DND-41 (cell line): ENCODE measurements around the gene CST9L.

Experiments
- ATAC-seq: fragments of 200-7000 bp; cut with Tn5 transposase; 3 replicates; pipeline ENCODE4 v1.9.1; 2021; ENCODE audit warnings: low read depth; ENCODE audit not compliant: insufficient read depth
- DNase-seq: peaks from one replicate; pipeline ENCODE4 v3.0.0-alpha.2; 2020
- H2AFZ ChIP-seq: 2 replicates; pipeline ENCODE4 v1.6.0; 2012; ENCODE audit warnings: low read depth, low read length
- H3K27ac ChIP-seq: 2 replicates; pipeline ENCODE4 v1.5.1; 2012; ENCODE audit warnings: low read length, inconsistent platforms
- H3K27me3 ChIP-seq: fragments of 200-600 bp; sonication (generic); 2 replicates; pipeline ENCODE4 v1.6.0; 2012; ENCODE audit warnings: low read length, mild to moderate bottlenecking, inconsistent platforms; ENCODE audit not compliant: insufficient read depth, poor library complexity
- H3K36me3 ChIP-seq: 2 replicates; pipeline ENCODE4 v1.5.1; 2012; ENCODE audit warnings: low read length, inconsistent platforms; ENCODE audit not compliant: insufficient read depth
- H3K4me1 ChIP-seq: 2 replicates; pipeline ENCODE4 v1.5.1; 2012; ENCODE audit warnings: mild to moderate bottlenecking, low read length; ENCODE audit not compliant: insufficient read depth
- H3K4me2 ChIP-seq: 2 replicates; pipeline ENCODE4 v1.6.0; 2012; ENCODE audit warnings: mild to moderate bottlenecking, moderate library complexity, low read length, inconsistent platforms; ENCODE audit not compliant: insufficient read depth
- H3K4me3 ChIP-seq, 2 experiments: fragments of 200-600 bp in 1 of 2; shearing (Covaris generic) in 1 of 2; 2 replicates each; pipeline ENCODE4 v1.5.1; 2012 to 2016; ENCODE audit warnings: inconsistent platforms in 2 of 2, low read length in 2 of 2, mild to moderate bottlenecking in 2 of 2, low read depth in 1 of 2, moderate library complexity in 1 of 2
- H3K79me2 ChIP-seq: 2 replicates; pipeline ENCODE4 v1.6.0; 2012; ENCODE audit warnings: low read length, inconsistent platforms; ENCODE audit not compliant: insufficient read depth
- H3K9ac ChIP-seq: 2 replicates; pipeline ENCODE4 v1.6.0; 2012; ENCODE audit warnings: low read depth, mild to moderate bottlenecking, inconsistent platforms, low read length, moderate library complexity
- H3K9me3 ChIP-seq: 2 replicates; pipeline ENCODE4 v1.5.1; 2012; ENCODE audit warnings: low read length, moderate library complexity, mild to moderate bottlenecking, inconsistent platforms; ENCODE audit not compliant: insufficient read depth, severe bottlenecking
- H4K20me1 ChIP-seq: 2 replicates; pipeline ENCODE4 v1.6.0; 2012; ENCODE audit warnings: low read length; ENCODE audit not compliant: insufficient read depth
- EZH2 ChIP-seq: IDR thresholded peaks from 3 replicates; pipeline ENCODE4 v1.6.1; 2012; ENCODE audit warnings: borderline replicate concordance, low read depth, mild to moderate bottlenecking, moderate library complexity, low read length, inconsistent platforms; ENCODE audit not compliant: severe bottlenecking
- TF ChIP-seq, protein P1 (sequence below): IDR thresholded peaks from 2 replicates; pipeline ENCODE4 v1.5.1; 2012; ENCODE audit warnings: borderline replicate concordance, low read length, moderate library complexity, mild to moderate bottlenecking; ENCODE audit not compliant: poor library complexity, severe bottlenecking; ENCODE audit errors: extremely low read depth

CST9L gene

GRCh38 chr20:23595941-23596340 lies 27.7 kb upstream of the CST9L start:
- no peaks in the 10 kb centered on the region for H3K36me3 ChIP-seq
- H3K27me3 ChIP-seq: peaks cover 24% of the 10 kb centered on the region
- H3K9ac ChIP-seq: no peak overlapping the region
- H3K4me2 ChIP-seq: no peak overlapping the region
- ATAC-seq: no peak
- H3K4me3 ChIP-seq: no peak overlapping the region
- no peaks in the 10 kb centered on the region for H3K4me1 ChIP-seq
- TF ChIP-seq, protein P1, sequence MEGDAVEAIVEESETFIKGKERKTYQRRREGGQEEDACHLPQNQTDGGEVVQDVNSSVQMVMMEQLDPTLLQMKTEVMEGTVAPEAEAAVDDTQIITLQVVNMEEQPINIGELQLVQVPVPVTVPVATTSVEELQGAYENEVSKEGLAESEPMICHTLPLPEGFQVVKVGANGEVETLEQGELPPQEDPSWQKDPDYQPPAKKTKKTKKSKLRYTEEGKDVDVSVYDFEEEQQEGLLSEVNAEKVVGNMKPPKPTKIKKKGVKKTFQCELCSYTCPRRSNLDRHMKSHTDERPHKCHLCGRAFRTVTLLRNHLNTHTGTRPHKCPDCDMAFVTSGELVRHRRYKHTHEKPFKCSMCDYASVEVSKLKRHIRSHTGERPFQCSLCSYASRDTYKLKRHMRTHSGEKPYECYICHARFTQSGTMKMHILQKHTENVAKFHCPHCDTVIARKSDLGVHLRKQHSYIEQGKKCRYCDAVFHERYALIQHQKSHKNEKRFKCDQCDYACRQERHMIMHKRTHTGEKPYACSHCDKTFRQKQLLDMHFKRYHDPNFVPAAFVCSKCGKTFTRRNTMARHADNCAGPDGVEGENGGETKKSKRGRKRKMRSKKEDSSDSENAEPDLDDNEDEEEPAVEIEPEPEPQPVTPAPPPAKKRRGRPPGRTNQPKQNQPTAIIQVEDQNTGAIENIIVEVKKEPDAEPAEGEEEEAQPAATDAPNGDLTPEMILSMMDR: no peak
- TF ChIP-seq EZH2: no peak
- no peak overlapping the region for H2AFZ ChIP-seq
- no peaks in the 10 kb centered on the region for H3K9me3 ChIP-seq
- H3K27ac ChIP-seq: no peak overlapping the region
- no peaks in the 10 kb centered on the region for H3K79me2 ChIP-seq
- no peak for DNase-seq
- no peaks in the 10 kb centered on the region for H4K20me1 ChIP-seq

DNA sequence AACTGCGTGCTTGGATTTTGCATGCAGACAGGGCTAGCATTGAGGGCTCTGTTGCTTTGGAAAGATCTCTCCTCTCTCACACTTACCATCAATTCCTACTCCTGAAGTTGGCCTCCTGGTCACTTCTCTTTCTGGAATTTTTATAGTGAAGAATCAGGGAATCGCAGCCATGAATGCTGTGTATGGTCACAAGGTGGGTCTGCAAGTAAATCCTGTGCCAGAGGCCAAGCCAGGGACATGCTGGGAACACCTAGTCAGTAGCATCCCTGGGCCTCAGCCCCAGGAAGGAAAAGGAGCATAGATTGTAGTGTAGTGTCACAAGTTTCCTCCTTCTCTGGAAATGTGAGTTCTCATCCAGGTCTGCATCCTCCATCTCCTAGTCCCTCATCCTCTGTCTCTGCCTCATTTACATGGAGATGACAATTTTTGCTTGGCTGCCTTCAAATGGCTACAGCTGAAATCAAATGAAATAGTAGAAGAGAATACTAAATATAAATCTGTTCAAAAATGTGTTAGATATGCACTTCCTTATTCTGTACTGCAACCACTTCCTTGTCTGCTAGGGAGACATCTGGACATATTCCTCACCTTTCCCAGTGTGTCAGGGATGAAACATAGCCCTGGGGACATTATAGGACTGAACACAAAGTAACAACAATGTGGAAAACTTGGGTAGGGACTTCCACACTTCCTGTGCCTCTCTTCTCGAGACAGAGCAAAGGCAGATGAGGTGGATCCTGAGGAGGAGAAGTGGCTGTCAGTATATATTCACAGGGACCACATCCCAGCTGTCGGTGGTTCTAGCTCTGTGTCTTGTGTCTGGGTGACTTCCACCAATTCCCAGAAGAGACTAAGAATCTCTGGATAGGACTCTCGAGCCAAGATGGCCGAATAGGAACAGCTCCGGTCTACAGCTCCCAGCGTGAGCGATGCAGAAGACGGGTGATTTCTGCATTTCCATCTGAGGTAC lies 20.4 kb upstream of the CST9L start:
- ATAC-seq: no peak
- no peak overlapping the region for H3K4me2 ChIP-seq
- no peak overlapping the region; the same call in 1 of the 2 replicates for H2AFZ ChIP-seq
- no peaks in the 10 kb centered on the region; the same call in 1 of the 2 replicates for H4K20me1 ChIP-seq
- no peaks in the 10 kb centered on the region for H3K9me3 ChIP-seq
- no peaks in the 10 kb centered on the region for H3K4me1 ChIP-seq
- DNase-seq: no peak
- TF ChIP-seq EZH2: no peak
- TF ChIP-seq, protein P1: no peak
- H3K79me2 ChIP-seq: no peaks in the 10 kb centered on the region
- no peaks in the 10 kb centered on the region for H3K36me3 ChIP-seq
- no peak overlapping the region for H3K4me3 ChIP-seq
- H3K27ac ChIP-seq: no peak overlapping the region
- peaks cover 29% of the 10 kb centered on the region for H3K27me3 ChIP-seq
- H3K9ac ChIP-seq: no peak overlapping the region

DNA sequence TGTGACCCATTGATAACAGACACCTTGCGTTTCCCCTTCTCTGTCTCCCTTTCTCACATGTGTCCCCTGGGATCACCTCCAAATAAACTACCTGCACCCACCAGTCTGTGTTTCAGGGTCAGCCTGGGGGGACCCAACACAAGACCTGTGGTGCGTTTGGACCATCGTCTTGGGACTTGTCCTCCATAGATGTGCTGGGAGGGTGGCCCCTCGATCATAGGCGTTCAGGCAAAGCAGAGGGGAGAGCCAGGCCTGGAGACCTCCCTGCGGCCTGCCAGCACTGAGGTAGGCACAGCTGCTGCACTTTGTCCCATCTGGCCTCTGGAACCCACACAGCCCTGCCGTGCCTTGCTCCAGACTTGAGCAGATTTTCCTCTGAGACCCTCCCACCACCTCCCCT lies 19.3 kb upstream of the CST9L start:
- no peaks in the 10 kb centered on the region for H3K9me3 ChIP-seq
- no peak overlapping the region for H2AFZ ChIP-seq
- ATAC-seq: no peak
- H3K36me3 ChIP-seq: no peaks in the 10 kb centered on the region
- H3K27me3 ChIP-seq: peaks cover 33% of the 10 kb centered on the region
- no peak overlapping the region for H3K27ac ChIP-seq
- H3K4me3 ChIP-seq: no peak overlapping the region
- H3K4me2 ChIP-seq: no peak overlapping the region
- H3K9ac ChIP-seq: no peak overlapping the region
- H3K79me2 ChIP-seq: no peaks in the 10 kb centered on the region
- H3K4me1 ChIP-seq: no peaks in the 10 kb centered on the region
- TF ChIP-seq, protein P1: no peak
- no peak for TF ChIP-seq EZH2
- no peak for DNase-seq
- no peaks in the 10 kb centered on the region; the same call in 1 of the 2 replicates for H4K20me1 ChIP-seq
